ENCODE measurements around the gene COL25A1.

COL25A1 gene

GRCh38 chr4:109128589-109128988 is 173.9 kb downstream of the COL25A1 start:
- no peaks in the 10 kb centered on the region for H3K36me3 ChIP-seq (ENCODE audit: insufficient read depth, low read length)
- H3K4me1 ChIP-seq (ENCODE audit: control insufficient read depth, insufficient read depth, low read length, unreplicated experiment): peaks cover 3% of the 10 kb centered on the region
- no peak overlapping the region for H2AFZ ChIP-seq (ENCODE audit: low read length, unreplicated experiment)
- no peaks in the 10 kb centered on the region for H3K79me2 ChIP-seq (ENCODE audit: control insufficient read depth, insufficient read depth, low read length, unreplicated experiment)
- H3K4me3 ChIP-seq (ENCODE audit: low read depth, low read length): no peak overlapping the region
- H3K27ac ChIP-seq (ENCODE audit: low read depth, low read length): no peak overlapping the region
- no peaks in the 10 kb centered on the region for H3K27me3 ChIP-seq (ENCODE audit: insufficient read depth, low read length)

- H3K27ac ChIP-seq (ENCODE audit: low read depth, low read length): no peak overlapping the region
- H3K79me2 ChIP-seq (ENCODE audit: control insufficient read depth, insufficient read depth, low read length, unreplicated experiment): no peaks in the 10 kb centered on the region
- no peaks in the 10 kb centered on the region for H3K27me3 ChIP-seq (ENCODE audit: insufficient read depth, low read length)
- no peak overlapping the region for H2AFZ ChIP-seq (ENCODE audit: low read length, unreplicated experiment)
- H3K36me3 ChIP-seq (ENCODE audit: insufficient read depth, low read length): no peaks in the 10 kb centered on the region
- H3K4me1 ChIP-seq (ENCODE audit: control insufficient read depth, insufficient read depth, low read length, unreplicated experiment): peaks cover 3% of the 10 kb centered on the region
- no peak overlapping the region for H3K4me3 ChIP-seq (ENCODE audit: low read depth, low read length)
Measured at GRCh38 chr4:109127866-109128265, 174.6 kb downstream of the COL25A1 start.

GRCh38 chr4:109126856-109127255 is 175.6 kb downstream of the COL25A1 start:
- Histone ChIP-seq H3K27ac (ENCODE audit: low read depth, low read length) (no peak overlapping the region), H3K36me3 (ENCODE audit: insufficient read depth, low read length) (no peaks in the 10 kb centered on the region), H3K27me3 (ENCODE audit: insufficient read depth, low read length) (no peaks in the 10 kb centered on the region), H3K4me3 (ENCODE audit: low read depth, low read length) (no peak overlapping the region), H3K79me2 (ENCODE audit: control insufficient read depth, insufficient read depth, low read length, unreplicated experiment) (no peaks in the 10 kb centered on the region), H3K4me1 (ENCODE audit: control insufficient read depth, insufficient read depth, low read length, unreplicated experiment) (peaks cover 3% of the 10 kb centered on the region), H2AFZ (ENCODE audit: low read length, unreplicated experiment) (no peak overlapping the region)

GRCh38 chr4:109125084-109125483 is 177.4 kb downstream of the COL25A1 start:
- Histone ChIP-seq H3K79me2 (ENCODE audit: control insufficient read depth, insufficient read depth, low read length, unreplicated experiment) (no peaks in the 10 kb centered on the region), H3K27me3 (ENCODE audit: insufficient read depth, low read length) (no peaks in the 10 kb centered on the region), H3K36me3 (ENCODE audit: insufficient read depth, low read length) (no peaks in the 10 kb centered on the region), H3K27ac (ENCODE audit: low read depth, low read length) (no peak overlapping the region), H2AFZ (ENCODE audit: low read length, unreplicated experiment) (no peak overlapping the region), H3K4me3 (ENCODE audit: low read depth, low read length) (no peak overlapping the region), H3K4me1 (ENCODE audit: control insufficient read depth, insufficient read depth, low read length, unreplicated experiment) (peaks cover 3% of the 10 kb centered on the region)

- H3K79me2 ChIP-seq (ENCODE audit: control insufficient read depth, insufficient read depth, low read length, unreplicated experiment): no peaks in the 10 kb centered on the region
- peaks cover 3% of the 10 kb centered on the region for H3K4me1 ChIP-seq (ENCODE audit: control insufficient read depth, insufficient read depth, low read length, unreplicated experiment)
- no peak overlapping the region for H3K27ac ChIP-seq (ENCODE audit: low read depth, low read length)
Measured at GRCh38 chr4:109123951-109124350, 178.5 kb downstream of the COL25A1 start.

GRCh38 chr4:109121561-109121960 is 180.9 kb downstream of the COL25A1 start:
- Histone ChIP-seq H3K36me3 (ENCODE audit: insufficient read depth, low read length) (no peaks in the 10 kb centered on the region), H3K27ac (ENCODE audit: low read depth, low read length) (no peak overlapping the region), H3K79me2 (ENCODE audit: control insufficient read depth, insufficient read depth, low read length, unreplicated experiment) (no peaks in the 10 kb centered on the region), H3K4me3 (ENCODE audit: low read depth, low read length) (no peak overlapping the region), H3K27me3 (ENCODE audit: insufficient read depth, low read length) (no peaks in the 10 kb centered on the region), H3K4me1 (ENCODE audit: control insufficient read depth, insufficient read depth, low read length, unreplicated experiment) (no peaks in the 10 kb centered on the region), H2AFZ (ENCODE audit: low read length, unreplicated experiment) (no peak overlapping the region)

More at GRCh38 chr4:109123951-109124350, 178.5 kb downstream of the COL25A1 start:
- no peaks in the 10 kb centered on the region for H3K36me3 ChIP-seq (ENCODE audit: insufficient read depth, low read length)
- H3K4me3 ChIP-seq (ENCODE audit: low read depth, low read length): no peak overlapping the region
- no peaks in the 10 kb centered on the region for H3K27me3 ChIP-seq (ENCODE audit: insufficient read depth, low read length)
- H2AFZ ChIP-seq (ENCODE audit: low read length, unreplicated experiment): no peak overlapping the region

GRCh38 chr4:109119852-109120251 is 182.6 kb downstream of the COL25A1 start:
- no peak overlapping the region for H3K27ac ChIP-seq (ENCODE audit: low read depth, low read length)
- H3K79me2 ChIP-seq (ENCODE audit: control insufficient read depth, insufficient read depth, low read length, unreplicated experiment): no peaks in the 10 kb centered on the region
- H3K36me3 ChIP-seq (ENCODE audit: insufficient read depth, low read length): no peaks in the 10 kb centered on the region
- no peak overlapping the region for H3K4me3 ChIP-seq (ENCODE audit: low read depth, low read length)
- no peak overlapping the region for H2AFZ ChIP-seq (ENCODE audit: low read length, unreplicated experiment)
- H3K4me1 ChIP-seq (ENCODE audit: control insufficient read depth, insufficient read depth, low read length, unreplicated experiment): no peaks in the 10 kb centered on the region
- H3K27me3 ChIP-seq (ENCODE audit: insufficient read depth, low read length): 0 out of 2 replicates have a peak, but pooled peaks cover 5% of the 10 kb centered on the region

- Histone ChIP-seq H3K27ac (ENCODE audit: low read depth, low read length) (no peak overlapping the region), H3K27me3 (ENCODE audit: insufficient read depth, low read length) (0 out of 2 replicates have a peak, but pooled peaks cover 5% of the 10 kb centered on the region), H3K4me3 (ENCODE audit: low read depth, low read length) (no peak overlapping the region), H2AFZ (ENCODE audit: low read length, unreplicated experiment) (no peak overlapping the region), H3K4me1 (ENCODE audit: control insufficient read depth, insufficient read depth, low read length, unreplicated experiment) (no peaks in the 10 kb centered on the region), H3K36me3 (ENCODE audit: insufficient read depth, low read length) (no peaks in the 10 kb centered on the region), H3K79me2 (ENCODE audit: control insufficient read depth, insufficient read depth, low read length, unreplicated experiment) (no peaks in the 10 kb centered on the region)
Measured at GRCh38 chr4:109118635-109119034, 183.8 kb downstream of the COL25A1 start.

GRCh38 chr4:109114501-109114900 is 188.0 kb downstream of the COL25A1 start:
- H3K79me2 ChIP-seq (ENCODE audit: control insufficient read depth, insufficient read depth, low read length, unreplicated experiment): no peaks in the 10 kb centered on the region
- H3K4me1 ChIP-seq (ENCODE audit: control insufficient read depth, insufficient read depth, low read length, unreplicated experiment): no peaks in the 10 kb centered on the region
- H3K27ac ChIP-seq (ENCODE audit: low read depth, low read length): no peak overlapping the region
- H3K27me3 ChIP-seq (ENCODE audit: insufficient read depth, low read length): 0 out of 2 replicates have a peak, but pooled peaks cover 5% of the 10 kb centered on the region
- H3K36me3 ChIP-seq (ENCODE audit: insufficient read depth, low read length): no peaks in the 10 kb centered on the region
- no peak overlapping the region for H2AFZ ChIP-seq (ENCODE audit: low read length, unreplicated experiment)
- H3K4me3 ChIP-seq (ENCODE audit: low read depth, low read length): no peak overlapping the region

GRCh38 chr4:109113521-109113920 is 188.9 kb downstream of the COL25A1 start:
- Histone ChIP-seq H2AFZ (ENCODE audit: low read length, unreplicated experiment) (no peak overlapping the region), H3K27me3 (ENCODE audit: insufficient read depth, low read length) (0 out of 2 replicates have a peak, but pooled peaks cover 5% of the 10 kb centered on the region), H3K27ac (ENCODE audit: low read depth, low read length) (no peak overlapping the region), H3K4me3 (ENCODE audit: low read depth, low read length) (no peak overlapping the region), H3K36me3 (ENCODE audit: insufficient read depth, low read length) (no peaks in the 10 kb centered on the region), H3K79me2 (ENCODE audit: control insufficient read depth, insufficient read depth, low read length, unreplicated experiment) (no peaks in the 10 kb centered on the region), H3K4me1 (ENCODE audit: control insufficient read depth, insufficient read depth, low read length, unreplicated experiment) (no peaks in the 10 kb centered on the region)

- Histone ChIP-seq H3K27me3 (ENCODE audit: insufficient read depth, low read length) (0 out of 2 replicates have a peak, but pooled peaks cover 3% of the 10 kb centered on the region), H3K27ac (ENCODE audit: low read depth, low read length) (no peak overlapping the region), H2AFZ (ENCODE audit: low read length, unreplicated experiment) (no peak overlapping the region), H3K4me3 (ENCODE audit: low read depth, low read length) (no peak overlapping the region), H3K4me1 (ENCODE audit: control insufficient read depth, insufficient read depth, low read length, unreplicated experiment) (no peaks in the 10 kb centered on the region), H3K79me2 (ENCODE audit: control insufficient read depth, insufficient read depth, low read length, unreplicated experiment) (no peaks in the 10 kb centered on the region), H3K36me3 (ENCODE audit: insufficient read depth, low read length) (no peaks in the 10 kb centered on the region)
Measured at GRCh38 chr4:109111031-109111430, 191.4 kb downstream of the COL25A1 start.
